Measurements from ENCODE around the gene COPB2. TPM values are rescaled to one million over a fixed set of nuclear protein-coding genes. Genes with fewer than 3 reads are reported as not detected.

Gene COPB2
- total RNA-seq, 1 experiment from 2014 or later, result 119 TPM

DNA sequence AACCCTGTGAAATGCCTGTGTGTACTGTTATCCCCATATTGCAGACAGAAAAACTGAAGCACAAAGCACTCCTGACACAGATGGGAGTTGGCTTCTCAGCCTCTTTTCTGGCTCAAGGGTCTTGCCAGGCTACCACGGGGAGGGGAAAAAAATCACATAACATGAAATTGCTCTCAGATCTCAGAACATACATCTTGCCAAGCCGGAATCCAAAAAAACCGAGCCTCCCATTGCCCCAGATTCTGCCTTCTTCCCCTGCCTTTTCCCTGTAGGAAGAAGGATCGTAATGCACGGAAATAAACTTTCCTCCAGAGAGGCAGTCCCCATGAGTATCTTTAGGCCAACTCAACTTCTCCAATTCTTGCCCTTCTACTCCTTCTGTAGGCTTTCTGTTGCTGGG, 62.2 kb downstream of the COPB2 start:
- Histone ChIP-seq H3K4me3 (replicated peaks in 1 of 2; ENCODE audit: low read depth in 1 of 2, low read length in 2 of 2) (no peak overlapping the region), H3K4me2 (ENCODE audit: low read length) (peak overlapping the region; percentile 39; the same call in 1 of the 2 replicates), H3K27me3 (ENCODE audit: insufficient read depth, low read length) (no peaks in the 10 kb centered on the region), H3K9ac (ENCODE audit: low read length) (no peak overlapping the region), H3K79me2 (ENCODE audit: insufficient read depth, low read length) (no peaks in the 10 kb centered on the region), H4K20me1 (ENCODE audit: insufficient read depth) (no peaks in the 10 kb centered on the region), H3K27ac (ENCODE audit: low read depth, low read length) (peak overlapping the region; percentile 29), H3K36me3 (ENCODE audit: control insufficient read depth in 1 of 2, insufficient read depth in 2 of 2, low read length in 2 of 2) (no peaks in the 10 kb centered on the region), H3K4me1 (ENCODE audit: control insufficient read depth in 1 of 2, insufficient read depth in 2 of 2, low read length in 2 of 2) (peaks cover 34 to 44% of the 10 kb centered on the region in 2 experiments), H3K9me3 (ENCODE audit: control insufficient read depth in 1 of 2, insufficient read depth in 1 of 2, low read depth in 1 of 2, low read length in 2 of 2) (no peaks in the 10 kb centered on the region), H2AFZ (ENCODE audit: low read depth, low read length, poor library complexity, severe bottlenecking) (no peak overlapping the region), H3K9me2 (ENCODE audit: insufficient read depth) (no peaks in the 10 kb centered on the region)
- CTCF ChIA-PET, result interaction anchor here (0.8 to 6.0 kb wide), 6 partner anchors 9 to 412 kb away, joined by 3 to 116 read pairs (median 7); no protein-coding TSS in a partner anchor
- TF ChIP-seq EZH2phosphoT487 (IDR thresholded peaks at IDR 0.05; ENCODE audit: borderline replicate concordance) (no peak), YY1 (IDR thresholded peaks at IDR 0.05; ENCODE audit: extremely low read depth, insufficient replicate concordance, low read depth, low read length) (no peak), ZNF274 (IDR thresholded peaks at IDR 0.05; ENCODE audit: low read depth, low read length) (no peak), CEBPB (IDR thresholded peaks at IDR 0.05; ENCODE audit: low read depth) (no peak), POLR2AphosphoS5 (IDR thresholded peaks at IDR 0.05; ENCODE audit: low read depth, low read length) (no peak), CBX3 (IDR thresholded peaks at IDR 0.05; ENCODE audit: low read depth) (no peak), RAD21 (IDR thresholded peaks at IDR 0.05; ENCODE audit: low read depth) (no peak), ZBTB33 (IDR thresholded peaks at IDR 0.05; ENCODE audit: extremely low read depth, insufficient replicate concordance, low read length) (no peak), FOSL1 (IDR thresholded peaks at IDR 0.05; ENCODE audit: low read depth) (no peak), JUND (IDR thresholded peaks at IDR 0.05) (no peak), POLR2A (IDR thresholded peaks at IDR 0.05; ENCODE audit: borderline replicate concordance, extremely low read depth, insufficient read depth, insufficient read length) (no peak), SP1 (IDR thresholded peaks at IDR 0.05; ENCODE audit: low read depth) (no peak), ATF3 (IDR thresholded peaks at IDR 0.05) (no peak), ZFX (IDR thresholded peaks at IDR 0.05) (no peak), EGR1 (IDR thresholded peaks at IDR 0.05; ENCODE audit: low read depth) (no peak), EZH2 (IDR thresholded peaks at IDR 0.05) (no peak), TCF7L2 (IDR thresholded peaks at IDR 0.05; ENCODE audit: borderline replicate concordance, extremely low read depth, insufficient read depth, insufficient read length) (no peak), ELF1 (IDR thresholded peaks at IDR 0.05; ENCODE audit: borderline replicate concordance, low read depth) (no peak)
- TF ChIP-seq, protein P1, sequence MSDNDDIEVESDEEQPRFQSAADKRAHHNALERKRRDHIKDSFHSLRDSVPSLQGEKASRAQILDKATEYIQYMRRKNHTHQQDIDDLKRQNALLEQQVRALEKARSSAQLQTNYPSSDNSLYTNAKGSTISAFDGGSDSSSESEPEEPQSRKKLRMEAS (IDR thresholded peaks at IDR 0.05), result no peak
- RAD21 ChIA-PET (ENCODE audit: low non-redundant PET in 1 of 2, low total read pairs in 2 of 2, uncharacterized antibody in 2 of 2, unreplicated experiment in 2 of 2), result interaction anchor here in 1 of 2 experiments (1.0 to 1.2 kb wide), 3 partner anchors 25 to 215 kb away, joined by 3 to 5 read pairs (median 4); no protein-coding TSS in a partner anchor
- POLR2A ChIA-PET, result interaction anchor here (0.9 kb wide), 1 partner anchor 10 kb away, joined by 3 read pairs; no protein-coding TSS in a partner anchor
- intact Hi-C loops (cut with micrococcal nuclease), result loop anchor here (5.0 to 10.0 kb wide), 3 partner anchors 405 to 852 kb away; no protein-coding TSS in a partner anchor
- DNase-seq (ENCODE audit: low read depth, low spot score) (no peak), ATAC-seq (no peak)
- no TSS peak for BruUV-seq (replicated peaks)
